Globus pallidus (tissue), 1 donor: ENCODE results near the gene PCDHA1.
"Not testable (repeated sequence)": the region's sequence is repeated elsewhere in the genome, so short reads cannot be mapped to it uniquely, and the experiment has no call there.

ENCODE experiments used
- DNase-seq: peaks from one replicate; pipeline ENCODE4 v3.0.0-alpha.2; 2015; ENCODE audit warnings: low spot score

PCDHA1 gene

DNA sequence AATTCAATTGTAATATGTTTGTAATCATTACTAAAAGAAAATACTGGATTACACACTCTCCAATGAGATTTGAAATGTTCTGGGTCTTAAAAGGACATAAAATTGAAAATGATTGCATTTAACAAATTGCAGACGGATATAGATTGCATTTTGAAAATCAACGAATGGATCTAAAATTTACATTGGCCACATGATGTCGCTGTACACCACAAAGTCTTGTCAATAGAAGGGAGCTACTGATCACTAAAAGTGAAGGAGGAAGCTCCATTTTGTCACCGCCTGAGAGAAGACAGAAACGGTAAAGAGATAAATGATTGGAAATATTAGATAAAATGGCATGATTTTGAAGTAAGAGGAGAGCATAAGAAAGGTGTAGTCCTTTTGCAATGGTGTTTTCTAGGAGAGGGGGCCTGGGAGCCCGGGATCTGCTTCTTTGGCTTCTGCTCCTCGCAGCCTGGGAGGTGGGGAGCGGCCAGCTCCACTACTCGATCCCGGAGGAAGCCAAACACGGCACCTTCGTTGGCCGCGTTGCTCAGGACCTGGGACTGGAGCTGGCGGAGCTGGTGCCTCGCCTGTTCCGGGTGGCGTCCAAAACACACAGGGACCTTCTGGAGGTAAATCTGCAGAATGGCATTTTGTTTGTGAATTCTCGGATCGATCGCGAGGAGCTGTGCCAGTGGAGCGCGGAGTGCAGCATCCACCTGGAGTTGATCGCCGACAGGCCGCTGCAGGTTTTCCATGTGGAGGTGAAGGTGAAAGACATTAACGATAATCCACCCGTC is at the start of gene PCDHA1:
PCDHA1 (plus strand) TSS at position 236 of the 782 bp plus-strand sequence.
- DNase-seq: peak; percentile 35

DNA sequence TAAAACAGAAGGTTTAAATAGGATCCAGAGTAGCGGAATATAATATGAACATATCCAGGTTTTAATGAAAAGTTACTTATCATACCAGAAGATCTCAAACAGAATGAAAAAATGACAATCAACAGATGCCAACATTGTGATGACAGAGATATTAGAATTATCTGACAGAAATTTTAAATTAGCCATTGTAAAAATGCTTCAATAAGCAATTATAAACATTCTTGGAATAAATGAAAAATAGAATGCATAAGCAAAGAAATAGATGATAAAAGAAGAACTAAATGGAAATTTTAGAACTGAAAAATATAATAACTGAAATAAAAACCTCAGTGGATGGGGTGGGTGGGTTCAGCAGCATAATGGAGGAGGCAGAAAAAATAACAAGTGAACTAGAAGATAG is 48.5 kb upstream of the PCDHA1 start:
- DNase-seq: no peak

DNA sequence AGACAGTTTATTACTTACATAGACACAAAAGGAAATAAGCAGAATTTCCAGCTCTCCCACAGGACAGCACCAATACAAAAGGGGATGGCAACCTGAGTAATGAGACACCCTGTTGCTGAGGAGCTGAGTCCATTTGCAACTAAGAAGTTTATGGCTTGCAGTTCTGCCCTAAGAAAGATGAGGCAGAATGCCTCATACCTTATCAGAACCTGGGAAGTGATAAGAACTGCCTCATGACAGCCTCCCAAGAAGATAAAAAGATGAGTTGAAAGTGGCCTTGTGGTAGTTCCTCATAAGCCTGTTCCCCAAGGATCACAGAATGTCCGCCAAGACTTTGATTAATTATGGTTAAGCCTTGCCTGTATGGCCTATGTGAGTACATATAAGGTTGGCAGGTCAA is 44.0 kb upstream of the PCDHA1 start:
- DNase-seq: no peak

DNA sequence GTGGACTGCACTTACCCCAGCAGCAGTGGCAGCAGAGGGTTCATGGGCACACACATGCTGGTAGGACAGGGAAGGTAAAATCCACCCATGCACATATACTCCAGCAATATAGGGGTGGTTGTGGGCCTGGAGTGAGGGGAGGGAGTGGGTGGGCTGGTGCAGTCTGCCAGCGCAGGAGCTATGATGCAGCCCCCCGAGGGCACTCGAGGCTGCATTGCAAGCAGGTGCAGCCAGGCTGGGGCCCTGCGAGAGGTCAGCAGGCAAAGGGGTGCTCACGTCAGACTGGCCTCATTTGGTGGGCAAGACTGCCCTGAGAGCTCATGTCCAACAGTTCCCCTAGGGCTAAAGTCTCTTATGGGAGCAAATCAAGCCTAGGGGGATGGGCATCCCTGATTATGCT is 32.4 kb upstream of the PCDHA1 start:
- DNase-seq: no peak

DNA sequence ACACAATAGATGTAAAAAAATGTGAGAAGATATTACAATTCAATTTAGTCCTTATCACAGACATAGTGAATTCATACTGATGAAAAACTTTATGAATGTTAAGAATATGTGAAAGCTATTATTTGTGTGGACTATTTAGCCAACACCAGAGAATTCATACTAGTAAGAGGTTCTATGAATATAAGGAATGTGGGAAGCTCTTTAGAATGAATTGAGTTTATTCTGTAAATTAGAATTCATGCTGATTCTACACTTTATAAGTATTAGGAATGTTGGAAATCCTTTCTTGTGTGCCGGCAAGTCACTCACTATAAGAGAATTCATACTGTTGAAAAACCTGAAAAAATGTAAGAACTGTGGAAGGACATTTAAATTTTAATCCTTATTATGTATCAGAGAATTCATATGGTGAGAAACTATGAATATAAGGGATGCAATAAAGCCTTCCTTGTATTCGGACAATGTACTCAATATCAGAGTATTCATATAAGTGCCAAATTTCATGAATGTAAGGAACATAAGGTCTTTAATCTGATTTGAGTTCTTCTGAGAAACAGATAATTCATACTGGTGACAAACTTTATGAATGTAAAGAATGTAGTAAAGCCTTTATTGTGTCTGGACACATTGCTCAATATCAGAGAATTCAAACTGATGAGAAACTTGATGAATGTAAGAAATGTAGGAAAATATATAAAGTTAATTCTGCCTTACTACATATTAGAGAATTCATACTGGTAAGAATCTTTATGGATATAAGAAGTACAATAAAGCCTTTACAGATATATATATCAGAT is 21.6 kb upstream of the PCDHA1 start:
- no peak for DNase-seq

DNA sequence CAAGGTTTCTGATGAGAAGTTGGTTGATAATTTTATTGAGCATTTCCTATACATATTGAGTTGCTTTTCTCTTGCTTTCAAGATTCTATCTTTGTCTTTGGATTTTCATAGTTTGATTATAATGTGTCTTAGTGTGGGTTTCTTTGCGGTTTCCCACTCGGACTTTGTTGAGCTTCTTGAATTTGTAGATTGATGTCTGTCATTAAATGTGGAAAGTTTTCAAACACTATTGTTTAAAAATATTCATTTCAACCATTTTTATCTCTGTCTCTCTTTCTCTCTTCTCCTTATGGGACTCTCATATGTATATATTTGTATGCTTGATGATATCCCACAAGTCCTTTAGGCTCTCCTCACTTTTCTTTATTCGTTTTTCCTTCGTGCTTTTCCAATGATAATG is 18.5 kb upstream of the PCDHA1 start:
- DNase-seq: no peak

DNA sequence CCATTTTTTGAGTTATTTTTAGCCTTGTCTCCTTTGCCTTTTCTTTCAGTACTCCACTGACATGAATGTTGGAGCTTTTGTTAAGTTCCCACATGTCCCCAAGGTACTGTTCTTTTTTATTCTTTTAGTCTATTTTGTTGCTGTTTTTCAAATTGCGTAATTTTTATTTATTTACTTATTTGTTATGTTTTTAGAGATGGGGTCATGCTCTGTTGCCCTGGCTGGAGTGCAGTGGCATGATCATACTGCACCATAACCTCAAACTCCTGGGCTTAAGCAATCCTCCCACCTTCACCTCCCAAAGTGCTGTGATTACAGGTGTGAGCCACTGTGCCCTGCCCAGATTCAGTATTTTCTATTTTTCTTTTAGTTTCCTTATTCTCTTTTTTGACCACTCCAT is 5.4 kb upstream of the PCDHA1 start:
- DNase-seq: no peak

DNA sequence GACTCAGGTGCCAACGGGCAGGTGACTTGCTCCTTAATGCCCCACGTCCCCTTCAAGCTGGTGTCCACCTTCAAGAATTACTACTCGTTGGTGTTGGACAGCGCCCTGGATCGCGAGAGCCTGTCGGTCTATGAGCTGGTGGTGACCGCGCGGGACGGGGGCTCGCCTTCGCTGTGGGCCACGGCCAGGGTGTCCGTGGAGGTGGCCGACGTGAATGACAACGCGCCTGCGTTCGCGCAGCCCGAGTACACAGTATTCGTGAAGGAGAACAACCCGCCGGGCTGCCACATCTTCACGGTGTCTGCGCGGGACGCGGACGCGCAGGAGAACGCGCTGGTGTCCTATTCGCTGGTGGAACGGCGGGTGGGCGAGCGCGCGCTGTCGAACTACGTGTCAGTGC is 1.5 kb downstream of the PCDHA1 start:
- DNase-seq: not testable (repeated sequence)

DNA sequence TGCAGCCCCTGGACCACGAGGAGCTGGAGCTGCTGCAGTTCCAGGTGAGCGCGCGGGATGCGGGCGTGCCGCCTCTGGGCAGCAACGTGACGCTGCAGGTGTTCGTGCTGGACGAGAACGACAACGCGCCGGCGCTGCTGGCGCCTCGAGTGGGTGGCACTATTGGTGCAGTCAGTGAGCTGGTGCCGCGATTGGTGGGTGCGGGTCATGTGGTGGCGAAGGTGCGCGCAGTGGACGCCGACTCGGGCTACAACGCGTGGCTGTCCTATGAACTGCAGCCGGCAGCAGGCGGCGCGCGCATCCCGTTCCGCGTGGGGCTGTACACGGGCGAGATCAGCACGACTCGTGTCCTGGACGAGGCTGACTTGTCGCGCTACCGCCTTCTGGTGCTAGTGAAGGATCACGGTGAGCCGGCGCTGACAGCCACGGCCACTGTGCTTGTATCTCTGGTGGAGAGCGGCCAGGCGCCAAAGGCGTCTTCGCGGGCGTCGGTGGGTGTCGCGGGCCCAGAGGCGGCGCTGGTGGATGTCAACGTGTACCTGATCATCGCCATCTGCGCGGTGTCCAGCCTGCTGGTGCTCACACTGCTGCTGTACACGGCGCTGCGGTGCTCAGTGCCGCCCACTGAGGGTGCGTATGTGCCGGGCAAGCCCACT is 2.0 kb downstream of the PCDHA1 start:
- DNase-seq: not testable (repeated sequence)

DNA sequence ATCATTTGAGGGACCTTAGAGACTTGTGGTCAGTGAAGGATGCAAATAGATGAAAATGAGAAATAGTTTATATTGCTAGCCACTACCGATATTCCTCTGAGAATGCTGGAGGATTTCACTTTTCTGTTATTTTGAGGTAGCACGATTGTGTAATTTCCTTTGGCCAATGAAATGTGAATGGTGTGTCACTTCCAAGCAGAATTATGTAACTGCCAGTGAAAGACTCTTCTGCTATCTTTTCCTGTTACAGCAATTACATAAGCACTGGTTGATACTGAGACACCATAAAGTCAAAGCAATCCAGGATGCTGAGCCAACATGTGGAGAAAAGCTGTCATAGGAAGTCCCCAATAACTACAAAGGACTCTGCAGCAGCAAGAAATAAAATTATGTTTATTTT is 5.1 kb downstream of the PCDHA1 start:
- DNase-seq: no peak

DNA sequence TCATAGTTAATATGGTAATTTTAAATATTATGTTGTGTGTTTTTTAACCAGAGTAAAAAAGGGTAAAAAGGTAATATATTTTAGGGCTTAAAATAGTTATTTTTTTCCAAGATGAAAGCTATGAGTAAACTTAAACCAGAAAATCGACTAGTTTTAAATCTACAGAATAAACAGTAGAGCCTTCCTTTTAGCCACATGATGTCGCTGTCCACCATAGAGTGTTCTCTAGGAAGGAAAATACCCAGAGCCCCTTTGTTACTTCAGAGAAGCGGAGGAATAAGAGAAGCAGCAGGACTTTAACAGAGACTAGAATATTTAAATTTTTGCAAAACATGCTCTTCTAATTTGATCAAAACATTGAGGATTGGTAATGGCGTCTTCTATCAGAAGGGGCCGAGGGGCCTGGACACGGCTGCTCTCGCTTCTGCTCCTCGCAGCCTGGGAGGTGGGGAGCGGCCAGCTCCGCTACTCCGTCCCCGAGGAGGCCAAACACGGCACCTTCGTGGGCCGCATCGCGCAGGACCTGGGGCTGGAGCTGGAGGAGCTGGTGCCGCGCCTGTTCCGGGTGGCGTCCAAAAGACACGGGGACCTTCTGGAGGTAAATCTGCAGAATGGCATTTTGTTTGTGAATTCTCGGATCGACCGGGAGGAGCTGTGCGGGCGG is 8.8 kb downstream of the PCDHA1 start, which contains the start of gene PCDHA2:
PCDHA2 (plus strand) TSS at position 258 of the 664 bp plus-strand sequence.
- peak; percentile 53 for DNase-seq

DNA sequence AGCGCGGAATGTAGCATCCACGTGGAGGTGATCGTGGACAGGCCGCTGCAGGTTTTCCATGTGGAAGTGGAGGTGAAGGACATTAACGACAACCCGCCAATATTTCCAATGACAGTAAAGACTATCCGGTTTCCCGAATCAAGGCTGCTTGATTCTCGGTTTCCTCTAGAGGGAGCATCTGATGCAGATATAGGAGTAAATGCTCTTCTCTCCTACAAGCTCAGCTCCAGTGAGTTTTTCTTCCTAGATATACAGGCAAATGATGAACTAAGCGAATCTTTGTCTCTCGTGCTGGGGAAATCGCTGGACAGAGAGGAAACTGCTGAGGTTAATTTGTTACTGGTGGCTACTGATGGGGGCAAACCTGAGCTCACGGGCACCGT is 9.3 kb downstream of the PCDHA1 start:
- DNase-seq: peak; percentile 33

DNA sequence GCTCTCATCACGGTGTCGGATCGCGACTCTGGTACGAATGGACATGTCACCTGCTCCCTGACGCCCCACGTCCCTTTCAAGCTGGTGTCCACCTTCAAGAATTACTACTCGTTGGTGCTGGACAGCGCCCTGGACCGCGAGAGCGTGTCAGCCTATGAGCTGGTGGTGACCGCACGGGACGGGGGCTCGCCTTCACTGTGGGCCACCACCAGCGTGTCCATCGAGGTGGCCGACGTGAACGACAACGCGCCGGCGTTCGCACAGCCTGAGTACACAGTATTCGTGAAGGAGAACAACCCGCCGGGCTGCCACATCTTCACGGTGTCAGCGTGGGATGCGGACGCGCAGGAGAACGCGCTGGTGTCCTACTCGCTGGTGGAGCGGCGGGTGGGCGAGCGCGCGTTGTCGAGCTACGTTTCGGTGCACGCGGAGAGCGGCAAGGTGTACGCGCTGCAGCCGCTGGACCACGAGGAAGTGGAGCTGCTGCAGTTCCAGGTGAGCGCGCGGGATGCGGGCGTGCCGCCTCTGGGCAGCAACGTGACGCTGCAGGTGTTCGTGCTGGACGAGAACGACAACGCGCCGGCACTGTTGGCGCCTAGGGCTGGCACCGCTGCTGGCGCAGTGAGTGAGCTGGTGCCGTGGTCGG is 10.3 kb downstream of the PCDHA1 start:
- not testable (repeated sequence) for DNase-seq

DNA sequence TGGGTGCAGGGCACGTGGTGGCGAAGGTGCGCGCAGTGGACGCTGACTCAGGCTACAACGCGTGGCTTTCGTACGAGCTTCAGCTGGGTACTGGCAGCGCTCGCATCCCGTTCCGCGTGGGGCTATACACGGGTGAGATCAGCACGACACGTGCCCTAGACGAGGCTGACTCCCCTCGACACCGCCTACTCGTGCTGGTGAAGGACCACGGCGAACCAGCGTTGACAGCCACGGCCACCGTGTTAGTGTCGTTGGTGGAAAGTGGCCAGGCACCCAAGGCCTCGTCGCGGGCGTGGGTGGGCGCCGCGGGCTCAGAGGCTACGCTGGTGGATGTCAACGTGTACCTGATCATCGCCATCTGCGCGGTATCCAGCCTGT is 10.8 kb downstream of the PCDHA1 start:
- DNase-seq: no peak

DNA sequence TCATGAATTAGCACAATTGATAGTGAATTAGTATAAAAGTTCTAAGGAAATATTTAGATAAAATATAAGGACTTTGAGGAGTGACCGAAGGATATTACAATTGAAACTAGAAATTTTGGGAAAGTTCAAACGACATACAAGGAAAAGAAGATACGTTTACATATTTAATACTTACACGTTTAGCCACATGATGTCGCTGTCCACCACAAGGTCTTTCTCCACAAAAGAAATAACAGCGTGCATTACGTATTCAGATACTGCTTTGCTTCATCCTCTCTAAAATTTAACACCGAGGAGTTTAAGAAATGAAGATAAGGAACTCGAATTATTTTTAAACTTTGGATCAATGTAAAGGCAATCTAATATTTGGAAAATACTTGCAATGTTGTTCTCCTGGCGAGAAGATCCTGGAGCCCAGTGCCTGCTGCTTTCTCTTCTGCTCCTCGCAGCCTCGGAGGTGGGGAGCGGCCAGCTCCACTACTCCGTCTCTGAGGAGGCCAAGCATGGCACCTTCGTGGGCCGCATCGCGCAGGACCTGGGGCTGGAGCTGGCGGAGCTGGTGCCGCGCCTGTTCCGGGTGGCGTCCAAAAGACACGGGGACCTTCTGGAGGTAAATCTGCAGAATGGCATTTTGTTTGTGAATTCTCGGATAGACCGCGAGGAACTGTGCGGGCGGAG is 15.0 kb downstream of the PCDHA1 start, which contains the start of gene PCDHA3:
PCDHA3 (plus strand) TSS at position 242 of the 678 bp plus-strand sequence.
- DNase-seq: peak; percentile 70

DNA sequence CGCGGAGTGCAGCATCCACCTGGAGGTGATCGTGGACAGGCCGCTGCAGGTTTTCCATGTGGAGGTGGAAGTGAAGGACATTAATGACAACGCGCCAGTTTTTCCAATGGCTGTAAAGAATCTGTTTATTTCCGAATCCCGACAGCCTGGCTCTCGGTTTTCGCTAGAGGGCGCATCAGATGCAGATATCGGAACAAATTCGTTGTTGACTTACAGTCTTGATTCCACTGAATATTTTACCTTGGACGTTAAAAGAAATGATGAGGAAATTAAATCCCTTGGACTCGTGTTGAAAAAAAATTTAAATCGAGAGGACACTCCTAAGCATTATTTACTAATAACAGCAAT is 15.5 kb downstream of the PCDHA1 start:
- DNase-seq: peak; percentile 61

DNA sequence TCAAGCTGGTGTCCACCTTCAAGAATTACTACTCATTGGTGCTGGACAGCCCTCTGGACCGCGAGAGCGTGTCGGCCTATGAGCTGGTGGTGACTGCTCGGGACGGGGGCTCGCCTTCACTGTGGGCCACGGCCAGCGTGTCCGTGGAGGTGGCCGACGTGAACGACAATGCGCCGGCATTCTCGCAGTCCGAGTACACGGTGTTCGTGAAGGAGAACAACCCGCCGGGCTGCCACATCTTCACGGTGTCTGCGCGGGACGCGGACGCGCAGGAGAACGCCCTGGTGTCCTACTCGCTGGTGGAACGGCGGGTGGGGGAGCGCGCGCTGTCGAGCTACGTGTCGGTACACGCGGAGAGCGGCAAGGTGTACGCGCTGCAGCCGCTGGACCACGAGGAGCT is 16.4 kb downstream of the PCDHA1 start:
- not testable (repeated sequence) for DNase-seq

DNA sequence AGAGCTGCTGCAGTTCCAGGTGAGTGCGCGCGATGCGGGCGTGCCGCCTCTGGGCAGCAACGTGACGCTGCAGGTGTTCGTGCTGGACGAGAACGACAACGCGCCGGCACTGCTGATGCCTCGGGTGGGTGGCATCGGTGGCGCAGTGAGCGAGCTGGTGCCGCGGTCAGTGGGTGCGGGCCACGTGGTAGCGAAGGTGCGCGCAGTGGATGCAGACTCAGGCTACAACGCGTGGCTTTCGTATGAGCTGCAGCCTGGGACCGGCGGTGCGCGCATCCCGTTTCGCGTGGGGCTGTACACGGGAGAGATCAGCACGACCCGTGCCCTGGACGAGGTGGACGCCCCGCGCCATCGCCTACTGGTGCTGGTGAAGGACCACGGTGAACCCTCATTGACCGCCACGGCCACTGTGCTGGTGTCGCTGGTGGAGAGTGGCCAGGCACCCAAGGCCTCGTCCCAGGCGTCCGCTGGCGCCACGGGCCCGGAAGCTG is 16.9 kb downstream of the PCDHA1 start:
- no peak for DNase-seq

DNA sequence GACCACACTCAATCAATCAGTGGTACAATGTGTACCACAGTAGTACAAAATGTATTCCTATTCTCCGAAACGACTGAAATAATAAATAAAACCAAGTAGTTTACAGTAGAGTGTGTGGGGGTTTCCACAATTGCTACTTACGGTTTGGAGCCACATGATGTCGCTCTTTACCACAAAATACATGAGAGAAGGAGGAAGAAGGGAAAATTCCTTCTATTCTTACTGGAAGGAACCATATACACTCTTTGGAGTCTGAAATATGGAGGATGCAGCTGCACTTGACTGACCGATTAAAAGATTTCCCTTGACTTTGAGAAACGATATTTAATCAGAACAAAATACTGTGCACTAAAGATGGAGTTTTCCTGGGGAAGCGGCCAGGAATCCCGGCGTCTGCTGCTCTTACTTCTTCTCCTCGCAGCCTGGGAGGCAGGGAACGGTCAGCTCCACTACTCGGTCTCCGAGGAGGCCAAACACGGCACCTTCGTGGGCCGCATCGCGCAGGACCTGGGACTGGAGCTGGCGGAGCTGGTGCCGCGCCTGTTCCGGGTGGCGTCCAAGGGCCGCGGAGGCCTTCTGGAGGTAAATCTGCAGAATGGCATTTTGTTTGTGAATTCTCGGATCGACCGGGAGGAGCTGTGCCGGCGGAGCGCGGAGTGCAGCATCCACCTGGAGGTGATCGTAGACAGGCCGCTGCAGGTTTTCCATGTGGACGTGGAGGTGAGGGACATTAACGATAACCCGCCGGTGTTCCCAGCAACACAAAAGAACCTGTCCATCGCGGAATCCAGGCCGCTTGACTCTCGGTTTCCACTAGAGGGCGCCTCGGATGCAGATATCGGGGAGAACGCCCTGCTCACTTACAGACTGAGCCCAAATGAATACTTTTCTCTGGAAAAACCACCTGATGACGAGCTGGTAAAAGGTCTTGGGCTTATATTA is 21.2 kb downstream of the PCDHA1 start, which contains the start of gene PCDHA4:
PCDHA4 (plus strand) TSS at position 235 of the 942 bp plus-strand sequence.
- DNase-seq: peak; percentile 59
